ENCODE results near the gene UBE2O.

DNA sequence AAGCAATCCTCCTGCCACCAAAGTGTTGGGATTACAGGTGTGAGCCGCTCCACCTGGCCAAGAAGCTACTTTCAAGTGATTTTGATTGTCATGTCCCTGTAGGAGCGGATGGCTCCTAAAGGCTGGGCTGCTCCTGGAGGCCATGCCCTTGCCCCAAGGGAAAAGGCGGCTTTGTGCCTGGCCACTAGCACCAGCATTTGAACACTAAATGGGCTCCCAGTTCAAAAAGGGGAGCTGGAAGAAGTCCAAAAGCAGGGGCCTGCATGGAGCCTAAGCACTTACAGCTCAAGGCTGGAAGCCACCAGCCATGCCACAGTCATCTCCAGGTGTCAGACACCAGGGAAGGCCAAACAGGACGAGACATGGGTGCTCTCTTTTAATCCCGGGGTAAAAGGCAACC is 41.7 kb downstream of the UBE2O start:
- TF ChIP-seq, protein P1, sequence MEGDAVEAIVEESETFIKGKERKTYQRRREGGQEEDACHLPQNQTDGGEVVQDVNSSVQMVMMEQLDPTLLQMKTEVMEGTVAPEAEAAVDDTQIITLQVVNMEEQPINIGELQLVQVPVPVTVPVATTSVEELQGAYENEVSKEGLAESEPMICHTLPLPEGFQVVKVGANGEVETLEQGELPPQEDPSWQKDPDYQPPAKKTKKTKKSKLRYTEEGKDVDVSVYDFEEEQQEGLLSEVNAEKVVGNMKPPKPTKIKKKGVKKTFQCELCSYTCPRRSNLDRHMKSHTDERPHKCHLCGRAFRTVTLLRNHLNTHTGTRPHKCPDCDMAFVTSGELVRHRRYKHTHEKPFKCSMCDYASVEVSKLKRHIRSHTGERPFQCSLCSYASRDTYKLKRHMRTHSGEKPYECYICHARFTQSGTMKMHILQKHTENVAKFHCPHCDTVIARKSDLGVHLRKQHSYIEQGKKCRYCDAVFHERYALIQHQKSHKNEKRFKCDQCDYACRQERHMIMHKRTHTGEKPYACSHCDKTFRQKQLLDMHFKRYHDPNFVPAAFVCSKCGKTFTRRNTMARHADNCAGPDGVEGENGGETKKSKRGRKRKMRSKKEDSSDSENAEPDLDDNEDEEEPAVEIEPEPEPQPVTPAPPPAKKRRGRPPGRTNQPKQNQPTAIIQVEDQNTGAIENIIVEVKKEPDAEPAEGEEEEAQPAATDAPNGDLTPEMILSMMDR (IDR thresholded peaks at IDR 0.05), result no peak
- TF ChIP-seq POLR2A (IDR thresholded peaks at IDR 0.05) (no peak), EP300 (IDR thresholded peaks at IDR 0.05) (no peak), POLR2AphosphoS5 (IDR thresholded peaks at IDR 0.05) (no peak)
